K562 (cell line): ENCODE results near the gene IL17RC. TPM values are rescaled to one million over a fixed set of nuclear protein-coding genes. Genes with fewer than 3 reads are reported as not detected.
A peak's percentile ranks its signal among the peaks of the same experiment; 100 is the strongest.

Experiments used
- ASH1L ChIP-seq: fragments of 450-650 bp; IDR thresholded peaks from 2 replicates; pipeline ENCODE4 v1.6.1; 2018; ENCODE audit warnings: borderline replicate concordance, mild to moderate bottlenecking, low read depth; ENCODE audit not compliant: partially characterized antibody
- CBFA2T3 ChIP-seq: fragments of 450-650 bp; IDR thresholded peaks from 2 replicates; pipeline ENCODE4 v1.6.1; 2017
- CREM ChIP-seq: IDR thresholded peaks from 2 replicates; pipeline ENCODE4 v1.6.1; 2014; ENCODE audit warnings: antibody characterized with exemption, low read depth
- DPF2 ChIP-seq: fragments of 450-650 bp; IDR thresholded peaks from 2 replicates; pipeline ENCODE4 v1.6.1; 2016
- ELF4 ChIP-seq: fragments of 450-650 bp; formaldehyde crosslinking; IDR thresholded peaks from 2 replicates; pipeline ENCODE4 v1.4.0; 2022; ENCODE audit warnings: missing genetic modification characterization
- KHSRP ChIP-seq: fragments of 450-650 bp; IDR thresholded peaks from 2 replicates; pipeline ENCODE4 v1.6.1; 2017
- LARP7 ChIP-seq: fragments of 450-650 bp; IDR thresholded peaks from 2 replicates; pipeline ENCODE4 v1.6.1; 2016
- NR3C1 ChIP-seq: sonication (generic); formaldehyde crosslinking; IDR thresholded peaks from 2 replicates; pipeline ENCODE4 v1.8.1; 2022; ENCODE audit warnings: missing genetic modification reagents
- POU5F1 ChIP-seq: fragments of 150-350 bp; IDR thresholded peaks from 2 replicates; pipeline ENCODE4 v1.6.1; 2014; ENCODE audit warnings: borderline replicate concordance, low read length, low read depth, mild to moderate bottlenecking; ENCODE audit not compliant: partially characterized antibody
- PTTG1 ChIP-seq: fragments of 450-650 bp; IDR thresholded peaks from 2 replicates; pipeline ENCODE4 v1.6.1; 2016; ENCODE audit warnings: low read depth, mild to moderate bottlenecking, missing genetic modification characterization, missing compliant biosample characterization
- SMAD3 ChIP-seq: fragments of 450-650 bp; formaldehyde crosslinking; conservative IDR thresholded peaks from 2 replicates; pipeline ENCODE4 v1.4.0; 2020; ENCODE audit warnings: mild to moderate bottlenecking
- SREBF2 ChIP-seq: sonication (generic); formaldehyde crosslinking; IDR thresholded peaks from 2 replicates; pipeline ENCODE4 v1.4.0; 2020; ENCODE audit warnings: mild to moderate bottlenecking, missing genetic modification reagents
- ZBTB7A ChIP-seq: IDR thresholded peaks from 2 replicates; pipeline ENCODE4 v1.6.1; 2011; ENCODE audit warnings: low read depth, mild to moderate bottlenecking, low read length, moderate library complexity, borderline replicate concordance; ENCODE audit not compliant: control insufficient read depth
- ZNF217 ChIP-seq: sonication (generic); formaldehyde crosslinking; IDR thresholded peaks from 2 replicates; pipeline ENCODE4 v1.8.0; 2022; ENCODE audit warnings: mild to moderate bottlenecking, missing genetic modification reagents
- ZNF436 ChIP-seq: fragments of 250-450, 450-650 bp; sonication (Bioruptor Pico); formaldehyde crosslinking; IDR thresholded peaks from 2 replicates; pipeline ENCODE4 v1.7.0; 2020; ENCODE audit warnings: mild to moderate bottlenecking
- polyA plus RNA-seq, 8 experiments: library from polyadenylated mRNA; depleted of rRNA in 4 of 8; stranded (reverse) in 5 of 8; unstranded in 3 of 8; fragments of >200 nt; fragmentation: Nextera tagmentation in 2 of 8; fragmentation: Illumina TruSeq in 1 of 8; extraction: Ambion mirVana in 2 of 8; extraction: Trizol in 1 of 8; gene quantifications; 2 replicates each; pipeline versions ENCODE4 v1.2.1 to v1.2.3, GENCODE V29; 2011 to 2014; ENCODE audit warnings: inconsistent platforms in 1 of 8, missing spikeins in 1 of 8
- total RNA-seq, 7 experiments: library from RNA; depleted of rRNA in 6 of 7; stranded (reverse); fragments of >200 nt in 6 of 7; fragmentation: Illumina TruSeq in 2 of 7; extraction: Trizol in 2 of 7; gene quantifications; 2 replicates each; pipeline versions ENCODE4 v1.2.1 to v1.2.3, GENCODE V29; 2011 to 2021; ENCODE audit warnings: low replicate concordance in 1 of 7
- TF ChIP-seq, protein P1 (sequence below), 2 experiments: fragments of 450-650 bp; IDR thresholded peaks; 2 replicates each; pipeline ENCODE4 v1.6.1; 2018; ENCODE audit warnings: mild to moderate bottlenecking in 2 of 2, low read depth in 1 of 2; ENCODE audit not compliant: partially characterized antibody in 2 of 2
- TF ChIP-seq, protein P2 (sequence below), 2 experiments: fragments of 450-650 bp in 1 of 2; IDR thresholded peaks; 2 replicates each; pipeline ENCODE4 v1.6.1; 2011 to 2017; ENCODE audit warnings: low read depth in 2 of 2, antibody characterized with exemption in 1 of 2, borderline replicate concordance in 1 of 2, low read length in 1 of 2, mild to moderate bottlenecking in 1 of 2, mixed read lengths in 1 of 2; ENCODE audit not compliant: control insufficient read depth in 1 of 2
- TF ChIP-seq, protein P3 (sequence below): fragments of 450-650 bp; IDR thresholded peaks from 2 replicates; pipeline ENCODE4 v1.6.1; 2016; ENCODE audit warnings: mild to moderate bottlenecking

The IL17RC gene
- total and polyA plus RNA-seq, 9 of the 15 experiments (the other 6 are each of a cell fraction or from before 2014, with no cell fraction given) = 0.15 to 11.4 (median 7.1) TPM; not detected in 1

DNA sequence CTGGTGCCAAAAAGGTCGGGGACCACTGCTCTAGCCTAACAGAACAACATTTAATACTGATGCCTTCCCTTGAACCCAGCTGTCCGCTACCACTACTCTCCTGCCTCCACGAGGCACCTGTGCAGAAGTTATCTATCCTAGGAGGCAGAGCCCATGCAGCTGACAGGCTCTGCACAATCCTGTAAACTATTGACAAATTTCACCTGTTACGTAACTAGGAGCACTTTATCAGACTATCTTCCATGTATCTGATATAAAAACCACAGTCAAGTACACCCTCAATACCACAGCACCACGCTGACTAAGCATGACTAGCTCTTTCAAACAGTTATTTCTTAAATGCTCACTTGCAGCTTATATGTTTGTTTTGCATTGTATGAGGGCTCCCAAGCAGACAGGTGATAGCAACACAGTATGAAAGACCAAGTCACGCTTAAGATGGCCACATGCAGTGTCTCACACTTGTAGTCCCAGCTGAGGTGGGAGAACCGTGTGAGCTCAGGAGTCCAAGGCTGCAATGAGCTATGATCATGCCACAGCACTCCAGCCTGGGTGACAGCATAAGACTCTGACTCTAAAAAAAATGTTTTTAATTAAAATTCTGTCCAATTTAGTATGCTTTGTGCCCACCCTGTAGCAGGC is 4.5 kb upstream of the IL17RC start (continued):
- TF ChIP-seq POU5F1 (no peak), NR3C1 (CRISPR knock-in tag) (no peak), SREBF2 (CRISPR knock-in tag) (no peak), CREM (peak; percentile 38), PTTG1 (tag) (no peak), DPF2 (peak; percentile 77), KHSRP (no peak), ZBTB7A (no peak), CBFA2T3 (peak; percentile 21; the same call in 1 of the 2 replicates), ZNF436 (CRISPR knock-in tag) (no peak), ELF4 (CRISPR knock-in tag) (no peak), LARP7 (no peak), ZNF217 (CRISPR knock-in tag) (no peak), ASH1L (no peak), SMAD3 (CRISPR knock-in tag) (no peak)
- TF ChIP-seq, protein P1, sequence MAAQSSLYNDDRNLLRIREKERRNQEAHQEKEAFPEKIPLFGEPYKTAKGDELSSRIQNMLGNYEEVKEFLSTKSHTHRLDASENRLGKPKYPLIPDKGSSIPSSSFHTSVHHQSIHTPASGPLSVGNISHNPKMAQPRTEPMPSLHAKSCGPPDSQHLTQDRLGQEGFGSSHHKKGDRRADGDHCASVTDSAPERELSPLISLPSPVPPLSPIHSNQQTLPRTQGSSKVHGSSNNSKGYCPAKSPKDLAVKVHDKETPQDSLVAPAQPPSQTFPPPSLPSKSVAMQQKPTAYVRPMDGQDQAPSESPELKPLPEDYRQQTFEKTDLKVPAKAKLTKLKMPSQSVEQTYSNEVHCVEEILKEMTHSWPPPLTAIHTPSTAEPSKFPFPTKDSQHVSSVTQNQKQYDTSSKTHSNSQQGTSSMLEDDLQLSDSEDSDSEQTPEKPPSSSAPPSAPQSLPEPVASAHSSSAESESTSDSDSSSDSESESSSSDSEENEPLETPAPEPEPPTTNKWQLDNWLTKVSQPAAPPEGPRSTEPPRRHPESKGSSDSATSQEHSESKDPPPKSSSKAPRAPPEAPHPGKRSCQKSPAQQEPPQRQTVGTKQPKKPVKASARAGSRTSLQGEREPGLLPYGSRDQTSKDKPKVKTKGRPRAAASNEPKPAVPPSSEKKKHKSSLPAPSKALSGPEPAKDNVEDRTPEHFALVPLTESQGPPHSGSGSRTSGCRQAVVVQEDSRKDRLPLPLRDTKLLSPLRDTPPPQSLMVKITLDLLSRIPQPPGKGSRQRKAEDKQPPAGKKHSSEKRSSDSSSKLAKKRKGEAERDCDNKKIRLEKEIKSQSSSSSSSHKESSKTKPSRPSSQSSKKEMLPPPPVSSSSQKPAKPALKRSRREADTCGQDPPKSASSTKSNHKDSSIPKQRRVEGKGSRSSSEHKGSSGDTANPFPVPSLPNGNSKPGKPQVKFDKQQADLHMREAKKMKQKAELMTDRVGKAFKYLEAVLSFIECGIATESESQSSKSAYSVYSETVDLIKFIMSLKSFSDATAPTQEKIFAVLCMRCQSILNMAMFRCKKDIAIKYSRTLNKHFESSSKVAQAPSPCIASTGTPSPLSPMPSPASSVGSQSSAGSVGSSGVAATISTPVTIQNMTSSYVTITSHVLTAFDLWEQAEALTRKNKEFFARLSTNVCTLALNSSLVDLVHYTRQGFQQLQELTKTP (IDR thresholded peaks at IDR 0.05; ENCODE audit: low read depth in 1 of 2, partially characterized antibody in 2 of 2) = peak in 1 of 2 experiments; percentile 19
- TF ChIP-seq, protein P2, sequence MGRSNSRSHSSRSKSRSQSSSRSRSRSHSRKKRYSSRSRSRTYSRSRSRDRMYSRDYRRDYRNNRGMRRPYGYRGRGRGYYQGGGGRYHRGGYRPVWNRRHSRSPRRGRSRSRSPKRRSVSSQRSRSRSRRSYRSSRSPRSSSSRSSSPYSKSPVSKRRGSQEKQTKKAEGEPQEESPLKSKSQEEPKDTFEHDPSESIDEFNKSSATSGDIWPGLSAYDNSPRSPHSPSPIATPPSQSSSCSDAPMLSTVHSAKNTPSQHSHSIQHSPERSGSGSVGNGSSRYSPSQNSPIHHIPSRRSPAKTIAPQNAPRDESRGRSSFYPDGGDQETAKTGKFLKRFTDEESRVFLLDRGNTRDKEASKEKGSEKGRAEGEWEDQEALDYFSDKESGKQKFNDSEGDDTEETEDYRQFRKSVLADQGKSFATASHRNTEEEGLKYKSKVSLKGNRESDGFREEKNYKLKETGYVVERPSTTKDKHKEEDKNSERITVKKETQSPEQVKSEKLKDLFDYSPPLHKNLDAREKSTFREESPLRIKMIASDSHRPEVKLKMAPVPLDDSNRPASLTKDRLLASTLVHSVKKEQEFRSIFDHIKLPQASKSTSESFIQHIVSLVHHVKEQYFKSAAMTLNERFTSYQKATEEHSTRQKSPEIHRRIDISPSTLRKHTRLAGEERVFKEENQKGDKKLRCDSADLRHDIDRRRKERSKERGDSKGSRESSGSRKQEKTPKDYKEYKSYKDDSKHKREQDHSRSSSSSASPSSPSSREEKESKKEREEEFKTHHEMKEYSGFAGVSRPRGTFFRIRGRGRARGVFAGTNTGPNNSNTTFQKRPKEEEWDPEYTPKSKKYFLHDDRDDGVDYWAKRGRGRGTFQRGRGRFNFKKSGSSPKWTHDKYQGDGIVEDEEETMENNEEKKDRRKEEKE (IDR thresholded peaks at IDR 0.05; ENCODE audit: borderline replicate concordance in 1 of 2, control insufficient read depth in 1 of 2, low read depth in 2 of 2, low read length in 1 of 2) = no peak
- TF ChIP-seq, protein P3, sequence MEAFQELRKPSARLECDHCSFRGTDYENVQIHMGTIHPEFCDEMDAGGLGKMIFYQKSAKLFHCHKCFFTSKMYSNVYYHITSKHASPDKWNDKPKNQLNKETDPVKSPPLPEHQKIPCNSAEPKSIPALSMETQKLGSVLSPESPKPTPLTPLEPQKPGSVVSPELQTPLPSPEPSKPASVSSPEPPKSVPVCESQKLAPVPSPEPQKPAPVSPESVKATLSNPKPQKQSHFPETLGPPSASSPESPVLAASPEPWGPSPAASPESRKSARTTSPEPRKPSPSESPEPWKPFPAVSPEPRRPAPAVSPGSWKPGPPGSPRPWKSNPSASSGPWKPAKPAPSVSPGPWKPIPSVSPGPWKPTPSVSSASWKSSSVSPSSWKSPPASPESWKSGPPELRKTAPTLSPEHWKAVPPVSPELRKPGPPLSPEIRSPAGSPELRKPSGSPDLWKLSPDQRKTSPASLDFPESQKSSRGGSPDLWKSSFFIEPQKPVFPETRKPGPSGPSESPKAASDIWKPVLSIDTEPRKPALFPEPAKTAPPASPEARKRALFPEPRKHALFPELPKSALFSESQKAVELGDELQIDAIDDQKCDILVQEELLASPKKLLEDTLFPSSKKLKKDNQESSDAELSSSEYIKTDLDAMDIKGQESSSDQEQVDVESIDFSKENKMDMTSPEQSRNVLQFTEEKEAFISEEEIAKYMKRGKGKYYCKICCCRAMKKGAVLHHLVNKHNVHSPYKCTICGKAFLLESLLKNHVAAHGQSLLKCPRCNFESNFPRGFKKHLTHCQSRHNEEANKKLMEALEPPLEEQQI = 0 out of 2 replicates have a peak, but pooled peaks have one; percentile 16
